Suprapubic skin (tissue), 3 donors: ENCODE data around the gene RBM34.

Experiments
- CTCF ChIP-seq, 2 donors: fragments of 200-600 bp in 1 of 2; fragments of 450-650 bp in 1 of 2; sonication (generic) in 1 of 2; IDR thresholded peaks; one replicate each; pipeline ENCODE4 v1.5.1; 2016 to 2019; ENCODE audit warnings: antibody characterized with exemption in 2 of 2, mild to moderate bottlenecking in 1 of 2, moderate library complexity in 1 of 2
- POLR2AphosphoS5 ChIP-seq, 3 donors: sonication (generic); formaldehyde crosslinking; IDR thresholded peaks; one replicate each; pipeline ENCODE4 v1.6.1; 2017; ENCODE audit warnings: antibody characterized with exemption in 3 of 3

- TF ChIP-seq CTCF (IDR thresholded peaks at IDR 0.05) (no peak), POLR2AphosphoS5 (IDR thresholded peaks at IDR 0.05) (no peak)
Measured at GRCh38 chr1:235147269-235147668, 13.8 kb downstream of the RBM34 start.
